Urothelium cell line (cell line): Measurements from ENCODE around the gene CLK4.

ENCODE experiments used
- DNase-seq: peaks from one replicate; pipeline ENCODE4 v3.0.0; 2011; ENCODE audit warnings: low spot score, mixed read lengths
- FAIRE-seq: peaks from 2 replicates; lab custom pipeline; 2011; peaks lifted over from hg19 to GRCh38; lab: Jason Lieb, UNC

CLK4 gene

DNA sequence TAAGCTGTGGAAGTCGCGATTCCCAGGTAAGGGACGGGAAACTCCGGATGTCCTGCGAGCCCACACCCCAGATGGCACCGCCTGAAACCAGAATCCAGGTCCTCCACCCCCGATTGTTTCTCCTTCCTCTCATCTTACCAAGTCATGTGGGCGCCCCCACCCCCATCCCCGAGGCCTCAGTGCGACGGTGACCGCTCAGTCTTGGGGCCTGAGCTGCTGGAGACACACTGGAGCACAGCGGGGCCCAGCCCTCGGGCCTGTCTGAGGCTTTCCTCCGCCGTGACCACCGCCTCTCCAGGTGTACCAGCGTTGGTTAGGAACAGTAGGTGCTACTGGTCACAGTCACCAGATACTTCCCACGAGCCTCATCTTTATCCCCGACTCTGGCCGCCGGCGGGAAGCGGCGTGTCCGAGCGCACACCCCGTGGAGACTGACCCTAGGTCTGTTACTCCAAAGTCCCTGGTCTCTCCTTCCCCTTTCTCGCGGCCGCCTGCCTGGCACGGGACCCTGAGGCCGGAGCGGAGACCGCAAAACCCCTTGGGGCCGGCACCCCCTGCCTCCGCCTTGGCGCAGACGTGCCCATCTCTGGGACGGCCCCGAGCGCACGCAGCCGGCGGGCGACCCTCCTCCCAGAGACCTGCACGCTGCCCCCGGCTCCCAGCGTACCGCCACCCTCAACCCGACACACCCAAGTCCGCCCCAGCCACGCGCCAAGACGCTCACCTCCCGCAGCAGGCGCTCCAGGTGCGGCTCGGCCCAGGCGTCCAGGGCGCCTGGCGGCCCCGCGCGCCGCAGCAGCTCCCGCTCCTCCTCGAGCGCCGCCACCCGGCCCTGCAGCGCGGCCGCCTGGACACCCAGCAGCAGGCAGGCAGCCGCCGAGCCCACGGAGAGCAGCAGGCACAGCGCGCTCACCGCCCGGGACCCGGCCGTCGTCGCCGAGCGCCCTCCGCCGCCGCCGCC is 37.4 kb downstream of the CLK4 start:
- DNase-seq (no peak), FAIRE-seq (no peak)

DNA sequence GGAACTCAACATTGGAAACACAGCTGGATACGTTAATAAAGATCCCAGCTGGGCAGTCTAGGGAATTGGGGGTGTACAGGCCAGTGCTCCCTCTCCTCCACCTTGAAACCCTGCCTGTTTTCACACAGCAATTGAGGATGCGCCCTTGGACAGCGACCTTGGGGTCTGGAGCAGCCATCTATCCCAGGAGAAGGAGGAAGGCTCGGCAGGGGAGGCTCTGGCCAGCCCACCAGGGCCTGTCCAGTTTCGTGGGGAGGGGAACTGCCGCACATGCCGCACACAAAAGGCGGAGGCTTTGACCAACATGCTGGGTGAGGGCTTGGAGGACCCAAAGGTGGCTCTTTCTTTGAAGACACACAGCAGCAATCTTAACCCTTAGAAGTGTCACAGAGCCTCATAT is 38.1 kb downstream of the CLK4 start:
- no peak for FAIRE-seq
- DNase-seq = no peak

DNA sequence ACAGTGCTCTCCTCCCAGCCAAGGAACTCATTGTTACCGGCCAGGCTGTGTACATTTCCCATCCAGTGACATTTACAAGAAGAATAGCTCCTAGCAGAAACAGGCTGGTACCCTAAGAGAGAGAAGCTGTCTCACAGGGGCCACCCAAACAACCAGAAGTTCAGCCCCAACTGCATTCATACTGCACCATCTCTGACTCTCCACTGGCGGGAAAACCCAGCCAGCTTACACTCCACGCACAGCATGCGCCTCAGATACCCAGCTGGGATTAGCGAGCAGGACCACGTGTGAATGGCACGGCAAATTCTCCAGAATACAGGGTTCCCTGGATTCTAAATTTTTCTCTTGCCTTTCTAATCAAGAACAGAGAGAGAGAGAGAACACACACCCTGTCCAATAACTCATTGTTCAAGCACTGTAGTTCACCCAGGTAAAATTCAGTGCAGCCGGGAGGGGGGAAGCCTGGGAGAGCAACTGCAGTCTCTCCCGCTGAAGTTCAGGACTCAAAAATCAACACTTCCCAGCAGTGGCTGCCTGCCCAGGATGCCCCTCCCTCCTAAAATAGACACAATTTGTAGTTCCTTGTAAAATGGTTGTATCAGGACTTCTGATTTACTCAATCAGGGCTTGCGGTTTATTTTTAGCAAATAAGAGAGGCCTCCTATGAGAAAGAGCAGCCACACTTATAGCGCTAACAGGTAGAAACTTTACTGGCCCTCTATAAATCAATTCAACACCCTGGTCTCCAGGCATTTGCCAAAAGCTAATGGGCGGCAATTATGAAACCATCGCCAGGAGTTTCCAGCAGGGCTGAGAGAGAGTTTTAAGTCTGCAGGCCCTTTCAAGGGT is 38.9 kb downstream of the CLK4 start:
- DNase-seq (no peak), FAIRE-seq (no peak)

DNA sequence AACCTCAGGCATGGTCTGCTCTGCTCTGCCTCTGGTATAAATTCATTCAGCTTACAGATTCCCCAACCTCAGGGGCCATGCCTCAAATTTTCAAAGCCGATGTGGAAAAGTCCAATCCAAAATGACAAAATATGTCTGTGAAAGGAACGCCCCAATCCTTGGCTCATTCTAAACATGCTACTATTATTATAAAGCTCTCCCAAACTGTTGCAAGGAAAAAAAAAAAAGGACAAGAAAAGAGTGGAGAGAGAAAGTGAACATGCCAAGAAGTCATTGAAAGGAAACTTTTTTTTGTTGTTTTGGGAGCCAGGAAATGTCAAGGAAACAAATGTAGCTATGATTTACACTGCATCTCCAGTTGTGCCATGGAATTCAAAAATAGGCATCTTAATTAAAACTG is 40.5 kb downstream of the CLK4 start:
- no peak for DNase-seq
- FAIRE-seq = no peak

DNA sequence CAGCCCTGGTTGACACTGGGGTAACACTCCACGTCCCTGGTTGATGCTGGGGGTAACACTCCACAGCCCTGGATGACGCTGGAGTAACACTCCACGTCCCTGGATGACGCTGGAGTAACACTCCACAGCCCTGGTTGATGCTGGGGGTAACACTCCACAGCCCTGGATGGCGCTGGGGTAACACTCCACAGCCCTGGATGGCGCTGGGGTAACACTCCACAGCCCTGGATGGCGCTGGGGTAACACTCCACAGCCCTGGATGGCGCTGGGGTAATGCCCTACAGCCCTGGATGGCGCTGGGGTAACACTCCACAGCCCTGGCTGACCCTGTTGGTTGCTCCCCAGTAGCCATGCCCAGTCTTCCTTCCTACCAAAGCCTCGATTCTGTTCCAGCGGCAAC is 41.4 kb downstream of the CLK4 start:
- peak; percentile 100 for FAIRE-seq
- DNase-seq = peak; percentile 52

DNA sequence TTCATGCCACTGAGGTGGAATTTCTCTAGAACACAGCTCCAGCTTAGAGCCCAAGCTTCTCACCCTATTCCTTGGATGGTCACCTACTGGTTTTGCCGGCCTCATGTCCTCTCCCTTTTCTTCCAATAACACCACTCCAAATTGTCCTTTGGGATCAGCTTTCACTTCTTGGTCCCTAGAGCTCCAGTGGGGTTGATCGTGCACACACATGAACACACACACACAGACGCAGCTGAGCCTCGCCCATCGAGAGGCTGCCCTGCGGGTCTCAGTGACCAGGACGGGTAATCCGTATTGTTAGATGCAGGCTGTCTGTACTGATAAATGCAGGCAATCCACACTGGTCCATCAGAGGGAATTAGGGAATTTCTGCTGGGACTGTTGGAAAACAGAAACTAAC is 43.6 kb downstream of the CLK4 start:
- no peak for DNase-seq
- no peak for FAIRE-seq

DNA sequence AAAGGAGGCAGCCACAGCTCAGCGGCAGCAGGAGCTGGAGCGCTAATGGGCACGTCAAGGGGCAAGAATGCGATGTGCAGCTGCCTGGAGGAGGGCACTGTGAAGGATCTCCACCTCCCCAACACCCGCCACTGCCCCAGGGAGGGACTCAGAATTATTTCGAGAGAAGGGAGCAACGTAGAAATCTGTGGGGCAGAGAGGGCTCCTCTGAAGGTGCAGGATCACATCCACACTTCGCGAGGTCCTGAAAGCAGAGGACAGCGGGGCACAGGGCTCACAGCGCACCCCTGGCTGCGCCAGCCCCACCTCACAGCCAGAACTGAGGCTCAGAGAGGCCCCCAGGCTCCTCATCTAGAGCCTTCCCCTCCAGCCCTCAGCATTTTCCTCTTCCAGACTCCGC is 44.6 kb downstream of the CLK4 start:
- FAIRE-seq = no peak
- DNase-seq = no peak

DNA sequence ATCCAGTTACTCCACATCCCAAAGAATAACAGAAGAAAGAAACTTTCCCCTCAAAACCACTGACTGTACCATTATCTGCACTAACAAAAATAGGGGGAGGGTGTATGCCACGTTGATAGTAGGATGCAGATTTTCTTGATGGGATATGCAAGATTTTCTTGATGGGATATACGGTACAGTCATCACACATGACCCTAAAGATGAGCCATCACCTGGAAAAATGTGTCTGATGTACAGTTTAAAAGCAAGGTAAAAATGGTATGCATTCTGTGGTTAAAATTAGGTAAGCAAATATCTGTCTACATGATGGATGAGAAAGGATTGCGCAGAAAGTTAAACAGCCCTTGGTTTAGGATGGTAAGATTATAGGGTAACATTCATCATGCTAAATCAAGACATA is 45.2 kb downstream of the CLK4 start:
- FAIRE-seq = no peak
- DNase-seq = no peak

DNA sequence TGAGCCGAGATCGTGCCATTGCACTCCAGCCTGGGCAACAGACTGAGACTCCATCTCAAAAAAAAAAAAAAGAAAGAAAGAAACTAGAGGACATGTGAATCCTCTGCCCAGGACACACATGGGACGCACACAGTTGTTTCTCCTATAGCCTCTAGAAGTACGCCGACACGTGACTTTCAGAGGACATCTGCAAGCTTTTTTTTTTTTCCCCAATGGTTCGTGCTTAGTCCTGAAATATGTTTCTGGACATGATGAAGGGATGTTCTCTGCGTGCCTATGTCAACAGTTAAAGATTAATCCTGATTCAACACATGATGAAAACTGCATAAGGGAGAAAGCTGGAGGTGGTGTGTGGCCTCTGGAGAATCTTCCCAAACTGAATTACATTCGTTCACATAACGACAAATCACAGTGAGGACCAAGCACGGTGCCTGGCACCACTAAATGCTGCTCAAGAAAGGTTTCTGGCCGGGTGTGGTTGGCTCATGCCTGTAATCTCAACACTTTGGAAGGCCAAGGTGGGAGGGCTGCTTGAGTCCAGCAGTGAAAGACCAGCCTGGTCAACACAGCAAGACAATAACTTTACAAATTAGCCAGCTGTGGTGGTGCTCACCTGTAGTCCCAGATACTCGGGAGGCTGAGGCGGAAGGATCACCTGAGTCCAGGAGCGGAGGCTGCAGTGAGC is 46.4 kb downstream of the CLK4 start:
- FAIRE-seq = no peak
- no peak for DNase-seq

DNA sequence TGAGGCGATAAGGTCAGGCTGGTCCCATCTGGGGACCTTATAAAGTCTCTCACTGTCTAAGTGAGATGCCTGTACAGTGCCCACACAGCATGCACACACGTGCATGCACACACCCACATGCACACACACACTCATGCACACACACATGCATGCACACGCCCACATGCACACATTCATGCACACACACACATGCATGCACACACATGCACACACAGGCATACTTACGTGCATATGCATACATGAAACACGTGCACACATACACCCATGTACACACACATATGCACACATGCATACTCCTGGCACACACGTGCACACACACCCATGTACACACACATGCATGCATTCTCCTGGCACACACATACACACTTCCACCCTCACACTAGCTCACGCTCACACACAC is 48.9 kb downstream of the CLK4 start:
- peak; percentile 78 for FAIRE-seq

DNA sequence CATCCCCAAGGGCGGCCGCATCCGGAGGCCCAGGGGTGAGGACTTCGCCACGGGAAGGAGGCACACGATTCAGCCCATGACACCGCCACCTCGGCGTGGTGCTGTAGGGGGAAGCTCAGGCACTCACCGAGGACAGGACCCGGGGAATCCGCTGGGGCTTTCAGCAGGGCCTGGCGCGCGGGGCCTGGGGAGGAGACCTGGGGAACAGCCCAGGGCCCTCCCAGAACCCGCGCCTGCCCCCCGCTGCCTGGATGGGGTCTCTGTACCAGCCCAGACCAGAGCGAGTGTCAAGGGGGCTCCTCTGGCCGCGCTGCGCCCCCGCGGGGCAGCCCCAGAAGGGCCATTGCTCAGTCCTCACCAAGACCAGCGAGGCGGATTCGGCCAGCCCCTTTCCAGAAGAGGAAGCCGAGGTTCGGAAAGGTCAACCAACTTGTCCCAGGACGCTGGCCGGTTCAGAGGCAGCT is 49.4 kb downstream of the CLK4 start:
- FAIRE-seq (no peak), DNase-seq (no peak)

More for the DNA sequence above, 48.9 kb downstream of the CLK4 start:
- DNase-seq = no peak

DNA sequence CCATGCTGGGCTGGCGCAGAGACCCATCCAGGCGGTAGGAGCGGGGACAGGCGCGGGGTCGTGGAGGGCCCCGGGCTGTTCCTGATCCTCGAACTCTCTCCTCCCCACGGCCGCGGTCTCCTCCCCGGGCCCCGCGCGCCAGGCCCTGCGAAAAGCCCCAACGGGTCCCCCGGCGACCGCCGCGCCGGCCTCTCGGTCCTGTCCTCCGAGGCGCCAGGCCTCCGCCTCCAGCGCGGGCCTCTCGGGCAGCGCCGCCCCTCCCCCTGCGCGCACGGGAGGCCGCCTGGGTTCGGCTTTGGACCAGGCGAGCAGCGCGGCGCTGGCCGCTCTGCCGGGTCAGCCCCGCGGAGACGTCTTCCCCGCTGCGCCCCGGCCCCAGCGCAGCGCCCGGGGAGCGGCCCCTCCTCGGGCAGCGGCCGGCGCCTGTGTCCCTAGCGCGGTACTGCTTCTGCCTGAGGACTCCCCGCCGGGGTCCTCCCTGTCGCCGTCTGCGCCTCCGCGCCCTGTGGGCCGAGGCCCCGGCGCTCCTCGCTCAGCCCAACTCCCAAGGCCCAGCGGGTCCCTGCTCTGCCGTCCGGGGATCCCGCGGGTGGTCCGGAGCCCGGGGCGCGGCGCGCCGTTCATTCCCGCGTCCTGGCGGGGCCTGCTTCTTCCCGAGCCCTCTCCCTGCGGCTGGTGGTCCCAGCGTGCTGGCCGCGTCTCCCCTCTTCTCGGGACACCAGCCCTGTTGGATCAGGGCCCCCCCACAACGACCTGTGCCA is 50.1 kb downstream of the CLK4 start:
- DNase-seq (no peak), FAIRE-seq (no peak)

DNA sequence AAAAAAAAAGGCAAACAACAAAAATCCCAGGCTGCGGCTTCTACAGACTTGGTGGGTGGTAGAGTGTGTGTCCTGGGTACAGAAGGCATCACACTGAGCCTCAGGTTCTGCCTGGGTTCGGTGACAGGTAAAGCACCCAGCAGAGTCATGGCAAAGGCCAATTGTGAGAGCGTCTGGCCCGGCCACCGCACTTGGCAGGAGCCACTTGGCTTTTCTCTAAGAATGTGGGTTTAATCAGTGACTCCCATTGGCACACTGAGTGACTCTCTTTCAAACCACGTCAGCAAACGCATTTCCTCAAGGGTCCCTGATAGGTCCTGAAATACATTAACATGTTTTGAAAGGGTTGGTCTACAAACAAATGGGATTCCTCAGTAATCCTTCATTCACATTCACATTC is 53.6 kb downstream of the CLK4 start:
- DNase-seq (no peak), FAIRE-seq (no peak)

DNA sequence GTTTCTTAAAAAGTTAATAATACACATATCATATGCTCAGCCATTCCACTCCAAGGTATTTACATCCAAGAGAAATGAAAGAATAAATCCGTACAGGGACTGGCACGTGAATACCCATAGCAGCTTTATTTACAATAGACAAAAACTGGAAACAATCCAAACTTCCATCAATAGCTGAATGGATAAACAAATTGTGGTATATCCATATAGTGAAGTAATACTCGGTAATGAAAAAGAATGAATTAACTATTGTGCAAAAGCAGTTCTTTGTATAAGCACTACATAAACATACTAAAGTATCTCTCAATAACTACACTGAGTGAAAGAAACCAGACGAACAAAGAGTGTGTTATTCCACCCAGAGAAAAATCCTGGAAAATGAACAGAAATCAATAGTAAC is 54.2 kb downstream of the CLK4 start:
- DNase-seq = no peak
- FAIRE-seq = no peak

DNA sequence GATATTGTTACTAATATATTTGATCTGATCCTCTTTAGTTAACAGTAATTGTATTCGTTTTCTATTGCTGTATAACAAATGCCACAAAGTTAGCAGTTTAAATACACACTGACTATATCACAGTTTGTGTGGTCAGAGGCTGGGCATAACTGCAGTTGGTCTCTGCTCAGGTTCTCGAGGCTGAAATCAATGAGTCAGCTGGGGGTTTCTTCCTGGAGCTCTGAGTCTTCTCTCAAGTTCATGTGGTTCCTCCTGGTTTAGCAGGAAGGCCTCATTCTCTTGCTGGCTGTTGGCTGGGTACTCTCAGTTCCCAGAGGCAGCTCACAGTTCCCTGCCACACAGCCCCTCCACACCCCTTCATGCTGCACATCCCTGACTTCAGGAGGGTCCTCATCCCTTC is 57.4 kb downstream of the CLK4 start:
- FAIRE-seq = no peak
- DNase-seq = no peak

DNA sequence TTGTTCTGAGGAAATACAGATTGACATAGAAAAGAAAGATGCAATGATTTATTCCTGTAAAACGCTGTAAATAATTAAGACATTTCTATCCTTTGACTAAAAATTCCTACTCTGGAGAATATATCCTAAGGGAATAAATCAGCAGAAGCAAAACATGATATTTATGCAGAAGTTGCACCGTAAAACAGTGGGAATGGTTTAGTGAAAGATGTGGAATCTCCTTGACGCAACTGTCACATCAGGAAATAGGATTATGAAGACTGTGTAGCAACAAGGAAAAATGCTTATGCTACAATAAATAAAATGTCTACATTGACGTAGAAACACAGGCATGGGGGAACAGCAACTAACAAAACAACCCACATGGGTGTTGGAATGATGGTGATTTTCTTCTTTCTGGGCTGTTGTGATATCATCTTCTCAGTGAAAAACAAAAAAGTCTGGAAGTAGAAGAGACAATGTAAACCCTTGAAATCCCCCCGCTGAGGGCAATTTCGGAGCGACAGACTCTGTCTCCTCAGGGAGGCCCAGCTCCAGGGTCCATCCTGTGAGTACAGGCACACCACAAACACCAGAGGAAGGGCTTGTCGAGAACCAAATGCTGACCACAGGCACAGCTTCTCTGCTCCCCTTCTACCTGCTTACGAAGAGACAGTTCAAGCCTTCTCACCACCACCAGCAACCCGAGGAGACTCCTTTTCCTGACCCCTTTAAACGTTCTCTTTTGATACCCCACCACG is 61.9 kb downstream of the CLK4 start:
- FAIRE-seq (no peak), DNase-seq (no peak)

DNA sequence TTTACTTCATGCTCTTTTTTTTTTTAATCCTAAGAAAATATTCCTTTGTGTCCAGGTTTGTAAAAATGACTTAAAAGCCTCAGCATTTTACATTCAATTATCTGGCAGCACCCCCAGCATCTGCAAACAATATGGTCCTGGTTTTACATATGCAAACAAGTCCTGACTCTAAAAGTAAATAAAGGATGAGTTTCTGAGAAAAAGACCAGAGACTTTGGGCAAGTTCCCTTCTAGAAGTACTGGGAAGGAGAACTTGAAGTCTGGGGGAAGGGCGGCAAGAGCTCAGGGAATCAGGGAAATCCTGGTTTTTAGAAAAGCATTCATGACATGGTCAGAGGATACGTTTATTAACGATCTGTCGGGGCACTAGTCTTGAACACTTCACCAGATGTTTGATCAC is 62.5 kb downstream of the CLK4 start:
- DNase-seq = no peak
- FAIRE-seq = no peak

DNA sequence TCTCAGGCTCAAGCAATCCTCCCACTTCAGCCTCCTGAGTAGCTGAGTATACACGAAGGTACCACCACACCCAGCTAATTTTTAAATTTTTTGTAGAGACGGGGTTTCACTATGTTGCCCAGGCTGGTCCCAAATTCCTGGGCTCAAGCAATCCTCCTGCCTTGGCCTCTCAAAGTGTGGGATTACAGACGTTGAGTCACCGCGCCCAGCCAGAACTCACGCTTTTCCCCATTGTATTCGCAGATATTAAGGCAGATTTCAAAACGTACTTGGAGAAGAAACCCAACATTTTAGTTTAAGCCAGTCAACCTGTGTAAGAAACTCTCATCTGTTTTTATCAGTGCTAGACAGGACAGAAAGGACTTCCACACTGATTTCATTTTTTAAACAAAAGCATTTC is 63.2 kb downstream of the CLK4 start:
- DNase-seq (no peak), FAIRE-seq (no peak)

DNA sequence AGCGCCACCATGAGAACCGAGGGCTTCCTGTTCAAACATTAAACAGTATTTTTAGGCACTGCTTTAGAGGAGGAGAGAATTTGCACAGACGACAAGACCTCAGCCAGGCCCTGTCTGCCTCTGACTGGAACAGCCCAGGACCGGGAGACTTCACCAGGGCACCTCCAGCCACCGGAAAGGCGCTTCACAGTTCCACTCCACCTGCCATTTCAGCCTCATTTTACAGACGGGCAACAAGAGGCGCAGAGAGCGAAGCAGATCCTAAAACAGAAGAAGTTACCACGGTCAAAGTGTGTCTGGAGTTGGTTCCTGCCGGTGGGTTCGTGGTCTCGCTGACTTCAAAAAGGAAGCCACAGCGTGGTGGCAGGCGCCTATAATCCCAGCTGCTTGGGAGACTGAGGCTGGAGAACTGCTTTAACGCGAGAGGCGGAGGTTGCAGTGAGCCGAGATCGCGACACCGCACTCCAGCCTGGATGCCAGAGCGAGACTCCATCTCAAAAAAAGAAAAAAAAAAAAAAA is 65.0 kb downstream of the CLK4 start:
- FAIRE-seq (no peak), DNase-seq (no peak)

DNA sequence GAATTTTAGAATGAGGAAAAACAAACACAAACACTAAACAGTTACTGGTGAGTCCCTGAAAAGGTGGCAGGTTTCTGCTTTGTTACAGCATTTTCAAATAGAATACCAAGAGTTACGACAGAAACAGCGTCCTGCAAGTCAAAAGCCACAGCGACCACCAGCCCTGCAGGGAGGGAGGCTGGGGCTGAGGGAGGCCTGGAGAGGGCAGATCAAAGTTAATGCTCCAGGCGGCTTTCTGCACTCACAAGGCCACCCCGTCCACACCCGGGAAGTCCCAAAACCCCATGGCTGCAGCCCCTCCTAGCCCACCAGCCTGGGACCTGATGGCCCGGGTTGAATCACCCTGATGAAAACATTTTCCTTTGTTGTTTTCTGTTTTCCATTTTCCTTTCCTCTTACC is 65.9 kb downstream of the CLK4 start:
- FAIRE-seq (no peak), DNase-seq (no peak)
